T-helper 1 cell treated with Interleukin-12 subunit alpha and Interleukin-12 subunit beta and Interleukin-4 antibody, amounts not matched to agents 30 ng/mL and 1 ng/mL, for 36 hours (primary cell): ENCODE measurements around the gene KYNU. TPM values are rescaled to one million over a fixed set of nuclear protein-coding genes. Genes with fewer than 3 reads are reported as not detected.
"Not testable (repeated sequence)": the region's sequence is repeated elsewhere in the genome, so short reads cannot be mapped to it uniquely, and the experiment has no call there.

Experiments used
- intact Hi-C: fragments of 100-400 bp; cut with micrococcal nuclease; formaldehyde crosslinking; loops from one replicate; pipeline ENCODE4 v1.15.1; 2024
- total RNA-seq: library from RNA; stranded (reverse); gene quantifications from 2 replicates; pipeline ENCODE4 v1.2.3, GENCODE V29; 2022

KYNU gene
- total RNA-seq, 1 donor from 2014 or later: not detected

GRCh38 chr2:142915502-142915901, 38.0 kb downstream of the KYNU start:
- intact Hi-C loops: no loop called here

- intact Hi-C loops: no loop called here
Observed at GRCh38 chr2:142918624-142919023, 41.2 kb downstream of the KYNU start.

- intact Hi-C loops: no loop called here
Observed at GRCh38 chr2:142920571-142920970, 43.1 kb downstream of the KYNU start.

- intact Hi-C loops: no loop called here
Observed at GRCh38 chr2:142926445-142926844, 49.0 kb downstream of the KYNU start.

- intact Hi-C loops: no loop called here
Observed at GRCh38 chr2:142930835-142931398, 53.5 kb downstream of the KYNU start.

GRCh38 chr2:142933916-142934315, 56.5 kb downstream of the KYNU start:
- intact Hi-C loops: no loop called here

GRCh38 chr2:142935563-142936089, 58.2 kb downstream of the KYNU start:
- intact Hi-C loops: no loop called here

- intact Hi-C loops: no loop called here
Observed at GRCh38 chr2:142936629-142937028, 59.2 kb downstream of the KYNU start.

- intact Hi-C loops: no loop called here
Observed at GRCh38 chr2:142937347-142937746, 59.9 kb downstream of the KYNU start.

- intact Hi-C loops: no loop called here
Observed at GRCh38 chr2:142938240-142938639, 60.8 kb downstream of the KYNU start.

GRCh38 chr2:142940606-142941223, 63.3 kb downstream of the KYNU start:
- intact Hi-C loops: no loop called here

- intact Hi-C loops: no loop called here
Observed at GRCh38 chr2:142942690-142943089, 65.2 kb downstream of the KYNU start.

- intact Hi-C loops: no loop called here
Observed at GRCh38 chr2:142944264-142944663, 66.8 kb downstream of the KYNU start.

GRCh38 chr2:142944721-142945120, 67.3 kb downstream of the KYNU start:
- intact Hi-C loops: no loop called here

- intact Hi-C loops: no loop called here
Observed at GRCh38 chr2:142946941-142947340, 69.5 kb downstream of the KYNU start.

GRCh38 chr2:142948723-142949122, 71.3 kb downstream of the KYNU start:
- intact Hi-C loops: not testable (repeated sequence)

- intact Hi-C loops: not testable (repeated sequence)
Observed at GRCh38 chr2:142950323-142950722, 72.9 kb downstream of the KYNU start.

GRCh38 chr2:142951190-142952007, 73.9 kb downstream of the KYNU start:
- intact Hi-C loops: no loop called here

- intact Hi-C loops: no loop called here
Observed at GRCh38 chr2:142952018-142952417, 74.6 kb downstream of the KYNU start.

- intact Hi-C loops: no loop called here
Observed at GRCh38 chr2:142952793-142953494, 75.5 kb downstream of the KYNU start.

GRCh38 chr2:142954493-142954892, 77.0 kb downstream of the KYNU start:
- intact Hi-C loops: no loop called here

- intact Hi-C loops: no loop called here
Observed at GRCh38 chr2:142957144-142957543, 79.7 kb downstream of the KYNU start.
